Activated CD4-positive, alpha-beta T cell treated with anti-CD3 and anti-CD28 coated beads, Interleukin-2, amount 50 U/mL, for 1 hour (primary cell): ENCODE data around the gene RALB.
"Not testable (repeated sequence)": the region's sequence is repeated elsewhere in the genome, so short reads cannot be mapped to it uniquely, and the experiment has no call there.

Experiments
- DNase-seq: peaks from one replicate; pipeline ENCODE4 v3.0.0-alpha.2; 2020

Gene RALB

GRCh38 chr2:120318626-120319025 lies 66.0 kb downstream of the RALB start:
- no peak for DNase-seq

DNA sequence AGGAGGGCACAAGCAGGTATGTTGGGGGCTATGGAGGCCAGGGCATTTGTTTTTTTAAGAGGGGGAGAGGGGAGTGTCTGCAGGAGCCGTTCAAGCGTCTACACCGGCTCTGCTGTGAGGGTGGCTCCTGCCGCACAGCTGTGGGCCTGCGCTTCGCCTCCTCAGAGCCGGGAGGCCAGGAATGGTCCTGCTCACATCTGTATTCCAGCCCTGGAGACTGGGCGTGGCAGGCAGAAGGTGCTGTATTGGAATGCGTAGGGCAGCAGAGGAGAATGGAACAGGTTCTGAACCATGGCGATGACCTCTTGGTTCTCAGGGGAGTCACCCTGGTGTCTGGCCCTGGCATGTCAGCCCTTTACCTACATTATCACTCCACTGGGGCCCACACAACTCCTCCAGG lies 66.5 kb downstream of the RALB start:
- DNase-seq = no peak

- DNase-seq = no peak
Observed at GRCh38 chr2:120319686-120320317, 67.2 kb downstream of the RALB start.

DNA sequence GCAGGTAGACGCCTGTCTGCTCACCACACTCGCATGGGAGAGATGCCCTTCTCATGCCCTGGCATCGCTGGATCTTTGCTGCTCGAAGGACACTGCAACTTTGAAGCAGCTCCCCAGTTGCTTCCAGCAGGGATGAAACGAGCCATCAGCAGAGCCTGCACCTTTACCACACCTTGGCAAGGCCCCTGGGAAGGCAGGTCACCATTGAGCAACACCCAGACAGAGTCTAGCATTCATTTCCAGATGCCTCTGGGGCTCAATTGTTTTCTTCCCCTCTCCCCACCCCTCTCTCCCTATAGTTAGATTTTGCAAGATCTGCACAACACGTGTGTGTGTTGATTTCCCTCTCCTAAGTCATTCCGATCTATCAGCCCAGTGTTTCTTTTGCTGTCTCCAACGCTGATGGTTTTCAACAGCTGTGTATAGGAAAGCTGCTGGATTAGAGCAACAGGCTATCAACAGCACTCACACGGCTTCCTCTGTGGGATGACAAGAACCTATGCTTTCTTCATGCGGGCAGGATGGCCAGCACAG lies 67.7 kb downstream of the RALB start:
- DNase-seq = no peak

- DNase-seq = not testable (repeated sequence)
Observed at GRCh38 chr2:120320887-120321556, 68.4 kb downstream of the RALB start.

DNA sequence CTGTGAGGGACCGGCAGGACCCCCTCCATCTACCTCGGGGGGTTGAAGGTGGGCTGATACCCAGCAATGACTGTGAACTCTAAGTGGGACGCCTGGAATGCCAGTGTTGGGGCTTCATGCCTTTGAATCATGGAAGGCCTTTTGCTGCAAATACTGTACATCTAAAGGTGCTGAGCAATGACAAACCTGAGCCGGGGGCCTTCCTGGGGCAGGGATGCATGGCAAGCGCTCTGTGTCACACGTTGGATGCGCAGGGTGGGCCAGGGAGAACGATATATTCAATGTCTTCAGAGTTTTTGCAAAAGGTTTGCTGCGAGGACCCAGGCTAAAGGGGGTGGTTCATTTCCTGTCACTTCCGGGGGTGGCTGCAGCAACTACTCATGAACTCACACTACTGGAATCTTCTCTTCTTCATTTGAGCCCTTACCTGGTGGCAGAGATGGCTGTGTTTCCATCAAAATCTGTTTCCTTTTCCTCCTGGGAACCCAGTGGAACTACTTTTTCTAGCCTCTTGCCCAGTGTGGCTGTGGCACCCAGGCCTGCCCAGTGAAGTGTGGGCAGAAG lies 69.2 kb downstream of the RALB start:
- DNase-seq = no peak

- no peak for DNase-seq
Observed at GRCh38 chr2:120322329-120322728, 69.7 kb downstream of the RALB start.

DNA sequence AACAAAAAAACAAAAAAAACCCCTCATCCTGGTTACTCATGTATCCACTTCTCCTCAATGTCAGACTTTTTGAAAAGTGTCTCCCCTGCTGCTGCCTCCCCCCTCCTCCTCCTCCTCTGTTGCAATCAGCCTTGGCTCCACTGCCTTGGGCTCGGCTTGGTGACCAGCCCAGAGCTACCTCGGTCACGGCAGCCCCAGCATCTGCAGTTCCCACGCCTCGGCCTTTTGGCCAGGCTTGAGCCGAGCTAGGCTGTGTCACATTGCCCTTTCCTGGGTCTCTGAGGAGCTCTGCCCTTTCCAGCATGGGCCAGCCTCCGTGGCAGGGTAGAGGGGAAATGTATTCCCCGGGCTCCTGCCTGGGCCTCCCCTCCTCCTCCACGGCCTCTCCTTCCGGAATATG lies 70.6 kb downstream of the RALB start:
- DNase-seq = no peak

GRCh38 chr2:120323807-120324399 lies 71.3 kb downstream of the RALB start:
- no peak for DNase-seq

DNA sequence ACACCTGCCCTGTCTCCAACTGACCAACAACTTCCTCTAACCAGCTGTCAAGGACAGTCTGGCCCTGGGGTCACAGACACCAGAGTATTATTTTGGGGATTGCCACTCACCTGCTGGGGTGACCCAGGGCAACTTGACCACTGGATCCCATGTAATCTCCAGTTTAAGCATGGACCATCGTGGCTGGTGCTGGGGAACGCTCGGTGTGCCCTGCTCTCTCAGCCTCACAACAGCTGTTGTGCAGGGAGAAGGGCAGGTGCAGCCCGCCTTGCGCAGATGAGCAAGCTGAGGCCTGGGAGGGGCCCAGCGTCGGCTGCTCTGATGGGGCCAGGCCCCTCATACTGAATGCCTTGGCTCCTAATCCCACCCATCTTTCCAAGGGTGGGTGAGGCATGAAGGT lies 72.3 kb downstream of the RALB start:
- no peak for DNase-seq

GRCh38 chr2:120326066-120326465 lies 73.4 kb downstream of the RALB start:
- DNase-seq = no peak

DNA sequence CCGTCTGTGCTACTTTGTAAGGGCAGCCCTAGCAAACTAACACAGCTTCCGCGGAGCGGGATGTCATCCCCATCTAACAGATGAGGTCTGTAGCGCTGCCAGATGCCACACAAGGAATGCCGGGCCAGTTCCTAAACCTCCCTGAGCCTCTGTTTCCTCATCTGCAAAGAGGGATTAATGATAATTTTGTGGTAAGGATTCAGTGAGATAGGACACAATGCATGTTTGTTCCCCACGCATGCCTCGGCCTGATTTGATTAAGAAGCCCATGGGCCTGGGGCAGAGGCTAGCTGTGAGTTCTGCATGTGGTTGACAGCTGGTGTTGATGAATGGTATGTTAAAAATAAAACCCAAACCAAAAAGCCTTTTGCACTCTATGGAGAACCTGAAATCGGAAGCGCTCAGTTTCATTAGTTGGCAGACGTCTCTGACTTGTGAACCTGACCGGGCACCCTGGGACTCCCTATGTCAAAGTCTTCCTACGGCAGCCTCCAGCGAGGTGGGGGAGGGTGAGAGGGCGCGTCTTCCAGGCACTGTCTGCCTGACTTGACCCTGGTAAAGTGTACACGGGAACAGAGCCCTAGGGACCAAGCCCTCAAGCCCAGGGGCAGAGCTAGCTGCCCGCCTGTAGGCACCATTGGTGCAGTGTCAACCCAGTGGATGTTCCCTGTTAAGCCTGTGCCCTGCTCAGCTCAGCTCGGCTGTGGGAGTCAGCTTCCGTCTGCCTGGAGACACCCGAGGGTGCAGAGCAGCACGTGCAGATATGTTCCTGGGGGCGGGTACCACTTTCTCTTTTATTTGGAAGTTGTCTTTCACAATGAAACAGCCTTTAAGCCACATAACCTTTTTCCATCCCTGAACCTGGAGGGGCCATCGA lies 78.5 kb downstream of the RALB start:
- no peak for DNase-seq

DNA sequence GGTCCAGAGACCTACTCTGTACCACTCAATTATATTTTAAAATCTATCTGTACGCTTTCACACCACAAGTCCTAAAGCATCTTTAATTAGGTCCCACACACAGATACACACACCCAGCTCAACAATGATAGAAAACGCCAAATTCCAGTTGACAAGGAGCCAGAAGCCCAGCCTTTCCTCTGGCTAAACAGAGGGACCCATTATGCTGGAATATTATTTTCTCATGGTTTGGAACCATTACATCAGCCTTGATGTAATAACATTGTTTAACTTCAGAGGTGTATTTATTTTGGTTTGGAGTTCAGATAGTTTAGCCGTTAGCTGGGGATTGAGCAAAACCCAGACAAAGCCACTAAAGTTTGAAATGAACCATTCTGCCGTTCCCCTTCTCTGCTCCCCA lies 79.3 kb downstream of the RALB start:
- DNase-seq = no peak

DNA sequence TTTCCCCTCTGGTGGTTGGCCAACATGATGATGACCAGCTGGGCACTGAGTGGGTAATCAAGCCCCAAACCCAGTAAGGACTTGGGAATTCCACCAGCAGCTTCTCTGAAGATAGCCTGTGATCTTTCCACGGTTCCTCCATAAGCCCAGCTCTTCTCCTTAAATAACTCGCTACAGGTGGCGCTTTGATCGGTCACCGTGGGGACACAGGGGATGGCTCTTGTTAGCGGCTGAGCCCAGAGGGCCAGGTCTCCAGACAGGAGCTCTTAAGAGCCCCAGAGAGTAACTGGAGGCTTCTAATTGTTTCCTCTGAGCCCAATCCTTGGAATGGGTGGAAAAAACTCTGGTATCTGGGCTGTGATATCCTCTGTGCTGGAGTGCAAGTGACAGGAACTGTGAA lies 79.7 kb downstream of the RALB start:
- DNase-seq = no peak

- no peak for DNase-seq
Observed at GRCh38 chr2:120334068-120334467, 81.4 kb downstream of the RALB start.

DNA sequence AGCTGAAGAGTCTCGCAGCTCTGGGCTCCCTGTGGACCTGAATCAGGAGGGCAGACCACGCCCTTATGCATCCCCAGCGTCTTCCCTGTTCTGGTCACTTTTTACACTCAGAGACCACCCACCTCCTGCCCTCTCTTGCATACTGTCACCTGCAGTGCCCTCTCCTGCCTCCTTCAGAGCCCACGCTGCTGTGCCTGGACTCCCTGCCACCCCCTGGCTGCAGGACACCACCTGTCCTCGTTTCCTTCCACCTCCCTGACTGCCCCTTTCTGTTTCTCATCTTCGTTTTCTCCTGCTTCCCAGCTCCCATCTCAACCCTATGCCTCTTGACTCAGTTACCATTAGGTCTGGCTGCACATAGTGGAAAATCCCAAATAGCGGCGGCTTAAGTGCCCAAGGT lies 84.1 kb downstream of the RALB start:
- no peak for DNase-seq

DNA sequence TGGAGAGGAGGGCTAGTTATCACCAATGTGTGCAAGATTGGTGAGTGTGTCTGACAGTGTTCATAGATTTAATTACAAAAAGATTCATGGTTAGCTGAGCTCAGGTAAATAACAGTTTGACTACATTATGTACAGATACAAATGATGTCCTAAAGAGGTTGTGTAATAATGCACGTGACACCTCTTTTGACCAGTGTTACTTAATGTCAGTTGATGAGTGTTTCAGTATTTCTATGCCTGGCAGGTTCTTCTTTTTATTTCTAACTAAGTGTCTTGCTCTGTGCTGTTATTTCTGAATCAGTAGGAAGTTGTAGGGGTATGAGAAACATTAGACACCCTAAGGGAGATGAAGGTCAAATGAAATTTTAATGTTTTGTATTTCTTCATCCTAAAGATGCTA lies 85.4 kb downstream of the RALB start:
- DNase-seq = no peak

DNA sequence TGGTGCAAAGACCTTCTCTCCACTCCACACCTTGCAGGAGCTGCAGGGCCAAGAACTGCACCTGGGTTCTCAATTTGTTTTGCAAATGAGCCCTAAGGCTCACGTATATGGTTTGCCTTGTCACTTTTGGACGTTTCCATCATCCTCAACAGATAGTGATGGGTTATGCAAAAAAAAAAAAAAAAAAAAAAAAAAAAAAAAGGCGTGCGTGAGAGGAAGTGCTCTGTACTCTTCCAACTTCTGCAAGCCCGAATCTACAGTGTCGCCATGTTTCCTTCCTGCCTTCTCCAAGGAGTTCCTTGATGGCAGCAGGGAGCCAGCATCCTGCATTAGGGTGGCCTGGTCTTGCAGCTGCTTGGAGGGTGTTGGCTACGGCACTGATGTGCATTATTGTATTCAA lies 89.3 kb downstream of the RALB start:
- DNase-seq = no peak

DNA sequence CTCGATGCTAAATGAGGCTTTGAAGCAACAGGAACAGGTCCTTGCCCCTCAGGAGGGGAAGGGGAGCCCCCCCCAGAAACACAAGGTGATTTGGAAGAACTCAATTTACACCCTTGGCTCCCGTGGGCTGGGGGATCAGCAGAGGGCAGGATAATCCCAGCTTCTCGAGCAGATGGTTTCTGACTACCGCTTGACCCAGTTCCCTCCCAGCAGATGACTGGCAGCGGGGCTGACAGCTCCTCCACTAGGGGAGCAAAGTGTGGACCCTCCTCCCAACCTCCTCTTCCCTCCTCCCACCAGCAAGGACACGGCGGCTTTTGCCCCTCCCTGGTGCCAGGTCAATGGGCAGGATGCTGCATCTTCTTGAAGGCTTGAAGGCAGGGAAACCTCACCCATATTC lies 89.8 kb downstream of the RALB start:
- no peak for DNase-seq

DNA sequence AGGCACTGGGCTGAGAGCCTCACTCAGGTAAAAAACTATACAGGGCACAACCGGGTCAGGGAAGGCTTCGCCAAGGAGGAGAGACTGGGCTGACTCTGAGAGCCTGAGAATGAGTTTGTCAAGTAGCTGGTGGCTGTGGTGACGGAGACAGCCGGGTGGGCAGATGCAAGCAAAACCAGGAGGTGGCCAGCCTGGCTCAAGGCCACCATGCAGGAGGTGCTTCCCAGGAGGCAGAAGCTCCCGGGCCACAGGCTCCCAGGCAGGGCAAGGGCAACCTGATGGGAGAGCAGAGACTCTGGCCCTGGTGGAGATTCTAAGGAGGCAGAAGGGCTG lies 90.4 kb downstream of the RALB start:
- no peak for DNase-seq

DNA sequence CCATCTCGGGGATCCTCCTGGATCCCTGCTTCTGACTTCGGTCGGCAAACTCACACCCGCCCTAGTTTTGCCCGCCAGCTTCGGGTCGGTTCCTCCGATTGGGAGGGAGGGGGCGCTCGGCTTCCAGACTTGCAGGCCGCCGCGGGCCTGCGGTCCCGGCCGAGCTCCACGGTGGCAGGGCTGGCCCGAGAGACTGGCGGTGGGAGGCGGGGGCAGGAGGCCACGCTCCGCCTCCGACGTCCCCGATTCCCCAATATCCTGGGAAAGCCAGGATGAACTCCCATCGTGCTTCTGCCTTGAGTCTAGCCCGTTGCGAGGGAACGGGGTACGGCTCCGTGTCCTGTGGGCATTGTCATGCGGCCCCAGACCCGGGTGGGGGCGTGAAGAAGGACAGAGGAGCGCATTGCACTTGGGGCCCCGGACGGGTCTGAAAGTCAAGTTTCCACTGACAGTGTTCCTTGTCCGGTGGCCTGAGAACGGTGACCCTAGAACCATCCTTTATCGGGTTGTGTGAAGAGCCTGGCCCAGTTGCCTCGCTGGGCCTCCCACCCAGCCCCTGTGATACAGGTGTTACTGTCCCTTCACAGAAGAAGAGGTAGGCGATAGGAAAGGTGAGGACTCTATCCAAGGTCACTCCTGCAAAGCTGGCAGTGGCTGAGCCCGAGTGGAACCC lies 90.9 kb downstream of the RALB start:
- DNase-seq = peak; percentile 47
